ENCODE results near the gene SPG21.

DNA sequence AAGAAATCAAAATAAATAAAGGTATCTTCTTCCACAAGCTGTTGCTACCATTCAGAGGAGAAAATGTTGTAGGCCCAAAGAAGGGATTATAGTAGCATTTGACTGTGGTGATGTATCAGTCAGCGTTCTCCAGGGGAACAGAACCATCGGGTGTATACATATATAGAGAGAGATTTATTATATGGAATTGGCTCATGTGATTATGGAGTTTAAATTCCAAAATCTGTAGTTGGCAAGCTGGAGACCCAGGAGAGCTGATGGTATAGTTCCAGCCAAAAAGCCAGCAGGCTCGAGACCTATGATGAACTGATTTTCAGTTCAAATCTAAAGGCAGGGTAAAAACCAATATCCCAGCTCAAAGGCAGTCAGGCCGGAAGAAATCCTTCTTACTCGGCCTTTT, 7.4 kb upstream of the SPG21 start:
- no peak for TF ChIP-seq ZNF431 (CRISPR knock-in tag; IDR thresholded peaks at IDR 0.05; ENCODE audit: borderline replicate concordance, low read depth)
- TF ChIP-seq, protein P1, sequence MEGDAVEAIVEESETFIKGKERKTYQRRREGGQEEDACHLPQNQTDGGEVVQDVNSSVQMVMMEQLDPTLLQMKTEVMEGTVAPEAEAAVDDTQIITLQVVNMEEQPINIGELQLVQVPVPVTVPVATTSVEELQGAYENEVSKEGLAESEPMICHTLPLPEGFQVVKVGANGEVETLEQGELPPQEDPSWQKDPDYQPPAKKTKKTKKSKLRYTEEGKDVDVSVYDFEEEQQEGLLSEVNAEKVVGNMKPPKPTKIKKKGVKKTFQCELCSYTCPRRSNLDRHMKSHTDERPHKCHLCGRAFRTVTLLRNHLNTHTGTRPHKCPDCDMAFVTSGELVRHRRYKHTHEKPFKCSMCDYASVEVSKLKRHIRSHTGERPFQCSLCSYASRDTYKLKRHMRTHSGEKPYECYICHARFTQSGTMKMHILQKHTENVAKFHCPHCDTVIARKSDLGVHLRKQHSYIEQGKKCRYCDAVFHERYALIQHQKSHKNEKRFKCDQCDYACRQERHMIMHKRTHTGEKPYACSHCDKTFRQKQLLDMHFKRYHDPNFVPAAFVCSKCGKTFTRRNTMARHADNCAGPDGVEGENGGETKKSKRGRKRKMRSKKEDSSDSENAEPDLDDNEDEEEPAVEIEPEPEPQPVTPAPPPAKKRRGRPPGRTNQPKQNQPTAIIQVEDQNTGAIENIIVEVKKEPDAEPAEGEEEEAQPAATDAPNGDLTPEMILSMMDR (CRISPR knock-in tag; IDR thresholded peaks at IDR 0.05) = no peak
- no peak for TF ChIP-seq PAXIP1 (CRISPR knock-in tag; conservative IDR thresholded peaks at IDR 0.05)
- TF ChIP-seq NFKB2 (CRISPR knock-in tag; IDR thresholded peaks at IDR 0.05; ENCODE audit: borderline replicate concordance) = no peak
